NCI-H128 (cell line): ENCODE measurements around the gene DNA2.

Source experiments
- DNase-seq: peaks from one replicate; lab custom pipeline; 2025; ENCODE audit not compliant: unreplicated experiment; lab: John Stamatoyannopoulos, UW

Gene DNA2

GRCh38 chr10:68365611-68366010, 106.2 kb downstream of the DNA2 start:
- no peak for DNase-seq

GRCh38 chr10:68364101-68364886, 107.5 kb downstream of the DNA2 start:
- DNase-seq, result no peak
